ENCODE data around the gene KLHL29.

DNA sequence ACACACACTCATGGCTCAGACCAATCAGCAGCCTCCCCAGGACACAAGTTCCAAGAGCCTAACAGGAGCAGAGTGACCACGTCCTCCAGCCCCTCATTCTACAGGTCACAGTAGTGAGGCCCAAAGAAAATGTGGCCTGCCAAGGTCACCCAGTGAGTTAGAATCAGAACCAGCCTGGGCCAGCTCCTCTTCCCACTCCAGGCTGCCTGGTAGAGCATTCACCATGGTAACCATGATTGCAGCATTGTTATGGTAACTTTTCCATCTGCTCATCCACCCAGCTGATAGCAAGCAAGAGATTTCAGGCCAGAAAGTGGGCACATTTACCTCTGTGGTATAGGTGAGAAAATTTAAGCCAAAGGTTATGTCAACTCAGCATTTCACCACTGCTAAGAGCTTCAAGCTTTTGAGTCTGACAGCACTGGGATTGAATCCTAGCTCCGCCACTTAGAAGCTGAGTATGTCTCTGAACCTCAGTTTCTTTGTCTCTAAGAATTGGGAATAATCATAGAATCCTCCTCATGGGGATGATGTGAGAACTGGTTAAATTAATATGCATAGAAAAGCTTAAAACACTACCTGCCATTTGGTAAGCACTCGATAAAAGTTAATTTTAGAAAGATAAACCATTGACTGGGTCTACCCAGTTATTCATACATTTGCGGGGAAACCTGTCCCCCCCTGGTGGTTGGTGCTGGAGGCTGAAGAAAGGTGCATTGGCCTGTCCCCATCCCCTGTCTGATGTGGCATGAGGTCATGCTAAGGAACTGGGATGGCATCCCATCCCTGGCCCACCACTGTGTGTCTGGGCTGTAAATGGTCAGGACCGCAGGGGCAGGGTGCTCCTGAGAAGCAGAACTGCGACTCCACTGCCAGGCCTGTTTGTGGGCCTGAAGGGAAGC lies 181.5 kb downstream of the KLHL29 start:
- TF ChIP-seq, protein P1, sequence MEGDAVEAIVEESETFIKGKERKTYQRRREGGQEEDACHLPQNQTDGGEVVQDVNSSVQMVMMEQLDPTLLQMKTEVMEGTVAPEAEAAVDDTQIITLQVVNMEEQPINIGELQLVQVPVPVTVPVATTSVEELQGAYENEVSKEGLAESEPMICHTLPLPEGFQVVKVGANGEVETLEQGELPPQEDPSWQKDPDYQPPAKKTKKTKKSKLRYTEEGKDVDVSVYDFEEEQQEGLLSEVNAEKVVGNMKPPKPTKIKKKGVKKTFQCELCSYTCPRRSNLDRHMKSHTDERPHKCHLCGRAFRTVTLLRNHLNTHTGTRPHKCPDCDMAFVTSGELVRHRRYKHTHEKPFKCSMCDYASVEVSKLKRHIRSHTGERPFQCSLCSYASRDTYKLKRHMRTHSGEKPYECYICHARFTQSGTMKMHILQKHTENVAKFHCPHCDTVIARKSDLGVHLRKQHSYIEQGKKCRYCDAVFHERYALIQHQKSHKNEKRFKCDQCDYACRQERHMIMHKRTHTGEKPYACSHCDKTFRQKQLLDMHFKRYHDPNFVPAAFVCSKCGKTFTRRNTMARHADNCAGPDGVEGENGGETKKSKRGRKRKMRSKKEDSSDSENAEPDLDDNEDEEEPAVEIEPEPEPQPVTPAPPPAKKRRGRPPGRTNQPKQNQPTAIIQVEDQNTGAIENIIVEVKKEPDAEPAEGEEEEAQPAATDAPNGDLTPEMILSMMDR (conservative IDR thresholded peaks at IDR 0.05; ENCODE audit: low read depth, low read length): peak; percentile 68
- TF ChIP-seq EZH2 (IDR thresholded peaks at IDR 0.05; ENCODE audit: low read length, unreplicated experiment): no peak
